Measurements from ENCODE around the gene CCNG2.

Gene CCNG2

DNA sequence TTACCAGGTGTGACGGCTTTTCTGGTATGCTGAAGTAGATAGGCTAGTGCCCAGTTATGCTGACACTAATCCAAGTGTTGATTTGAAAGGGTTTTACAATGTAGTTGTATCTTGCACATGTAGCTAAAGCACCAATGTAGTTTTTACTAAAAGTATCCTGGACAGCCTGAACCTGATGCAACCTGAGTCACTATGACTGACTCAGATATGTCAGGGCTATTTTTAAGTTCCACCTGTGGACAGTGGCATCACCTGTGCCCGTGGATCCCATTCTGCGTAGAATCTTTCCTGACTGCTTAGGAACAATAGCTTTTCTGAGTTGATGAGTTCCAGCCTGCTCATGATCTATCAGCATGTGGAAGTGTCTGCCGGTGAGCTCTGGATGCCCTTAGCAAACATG lies 58.1 kb downstream of the CCNG2 start:
- no peak for DNase-seq

DNA sequence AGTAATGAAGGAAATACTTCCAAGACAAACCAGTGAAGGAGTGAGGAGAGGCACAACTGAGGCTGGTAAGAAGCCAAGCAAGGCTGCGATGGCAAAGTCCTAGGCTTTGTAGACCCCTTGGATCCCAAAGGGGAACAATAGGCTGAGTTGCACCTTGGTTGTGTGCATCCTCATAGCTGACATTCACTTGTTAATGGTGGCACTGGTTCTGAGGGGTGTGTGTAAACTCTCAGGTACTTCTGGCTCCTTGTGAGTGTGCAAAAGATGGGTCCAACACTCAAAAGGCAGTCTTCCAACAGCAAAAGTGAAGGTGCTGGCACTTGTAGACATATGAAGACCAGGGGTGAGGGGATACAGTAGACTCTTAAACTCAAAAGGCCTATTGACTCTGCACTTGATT lies 60.5 kb downstream of the CCNG2 start:
- DNase-seq = no peak

DNA sequence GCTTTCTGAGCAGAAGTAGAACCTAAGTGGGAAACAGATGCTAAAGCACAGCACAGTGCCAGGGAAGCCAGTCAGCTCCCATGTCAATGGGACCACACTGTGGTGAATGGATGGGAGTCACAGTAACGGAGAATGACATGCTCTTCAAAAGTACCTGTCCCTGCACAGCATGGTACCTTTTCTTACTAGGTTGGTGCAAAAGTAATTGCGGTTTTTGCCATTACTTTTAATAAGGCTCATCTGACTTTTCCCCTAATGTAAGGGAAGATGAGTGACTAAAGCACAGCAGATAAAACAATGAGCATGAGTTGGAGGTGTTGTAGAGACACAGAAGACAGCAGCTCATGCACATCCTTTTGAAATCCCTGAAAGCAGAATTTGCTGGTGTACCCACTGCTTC lies 62.3 kb downstream of the CCNG2 start:
- DNase-seq = no peak
